SK-N-SH (cell line): ENCODE results near the gene CREB3L4.

Source experiments
- EP300 ChIP-seq, 2 experiments: IDR thresholded peaks; 2 replicates each; pipeline versions ENCODE4 v1.4.0 to v1.6.1; 2012; ENCODE audit warnings: borderline replicate concordance in 1 of 2, low read depth in 1 of 2, low read length in 1 of 2
- EZH2phosphoT487 ChIP-seq: fragments of 200-600 bp; sonication (generic); IDR thresholded peaks from 2 replicates; pipeline ENCODE4 v1.6.1; 2017; ENCODE audit warnings: low read depth, mixed run types, mild to moderate bottlenecking, antibody characterized with exemption, moderate library complexity, borderline replicate concordance
- MXI1 ChIP-seq: IDR thresholded peaks from 2 replicates; pipeline ENCODE4 v1.6.1; 2012; ENCODE audit warnings: mild to moderate bottlenecking, low read depth, low read length, improper control_type of control experiment
- NFIC ChIP-seq: IDR thresholded peaks from 2 replicates; pipeline ENCODE4 v1.4.0; 2012; ENCODE audit warnings: borderline replicate concordance
- POLR2AphosphoS5 ChIP-seq: IDR thresholded peaks from 2 replicates; pipeline ENCODE4 v1.6.1; 2012; ENCODE audit warnings: low read depth, low read length
- RAD21 ChIP-seq: IDR thresholded peaks from 2 replicates; pipeline ENCODE4 v1.6.1; 2012; ENCODE audit warnings: mild to moderate bottlenecking, low read length
- SIN3A ChIP-seq: IDR thresholded peaks from 2 replicates; pipeline ENCODE4 v1.6.1; 2012; ENCODE audit warnings: low read depth, mild to moderate bottlenecking, low read length, moderate library complexity, borderline replicate concordance
- TAF1 ChIP-seq: IDR thresholded peaks from 2 replicates; pipeline ENCODE4 v1.6.1; 2012; ENCODE audit warnings: low read depth, mild to moderate bottlenecking, low read length, moderate library complexity, borderline replicate concordance
- TCF12 ChIP-seq: IDR thresholded peaks from 2 replicates; pipeline ENCODE4 v1.4.0; 2012
- YY1 ChIP-seq: IDR thresholded peaks from 2 replicates; pipeline ENCODE4 v1.4.0; 2012; ENCODE audit warnings: low read depth, mild to moderate bottlenecking
- TF ChIP-seq, protein P1 (sequence below): fragments of 200-600 bp; sonication (generic); IDR thresholded peaks from 2 replicates; pipeline ENCODE4 v1.6.1; 2017; ENCODE audit warnings: antibody characterized with exemption, mild to moderate bottlenecking, moderate library complexity
- TF ChIP-seq, protein P2 (sequence below): IDR thresholded peaks from 2 replicates; pipeline ENCODE4 v1.6.1; 2012; ENCODE audit warnings: mild to moderate bottlenecking, low read depth, low read length, moderate library complexity
- TF ChIP-seq, protein P3 (sequence below): fragments of 150-350 bp; IDR thresholded peaks from 2 replicates; pipeline ENCODE4 v1.6.1; 2017; ENCODE audit warnings: antibody characterized with exemption, low read length, low read depth, borderline replicate concordance
- TF ChIP-seq, protein P4 (sequence below): IDR thresholded peaks from 2 replicates; pipeline ENCODE4 v1.4.0; 2012; ENCODE audit warnings: low read depth, borderline replicate concordance

DNA sequence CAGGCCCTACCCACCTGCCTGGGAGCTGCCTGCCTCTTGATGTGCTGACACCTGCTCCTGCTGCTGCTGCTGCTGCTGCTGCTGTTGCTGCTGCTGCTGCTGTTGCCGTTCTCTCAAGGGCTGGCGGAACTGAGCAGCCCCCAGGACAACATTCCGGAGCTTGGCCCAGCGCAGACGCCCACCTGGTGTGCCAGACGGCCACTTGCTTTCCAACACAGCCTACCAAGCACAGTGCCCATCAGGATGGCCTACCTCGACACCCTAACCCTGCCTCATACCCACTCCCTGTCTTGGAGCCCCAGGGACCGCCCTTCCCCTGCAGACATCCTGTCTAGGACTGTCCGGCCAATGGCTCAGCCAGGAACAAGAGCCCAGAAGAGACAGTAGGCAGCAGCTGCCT, 33.0 kb upstream of the CREB3L4 start:
- TF ChIP-seq, protein P1, sequence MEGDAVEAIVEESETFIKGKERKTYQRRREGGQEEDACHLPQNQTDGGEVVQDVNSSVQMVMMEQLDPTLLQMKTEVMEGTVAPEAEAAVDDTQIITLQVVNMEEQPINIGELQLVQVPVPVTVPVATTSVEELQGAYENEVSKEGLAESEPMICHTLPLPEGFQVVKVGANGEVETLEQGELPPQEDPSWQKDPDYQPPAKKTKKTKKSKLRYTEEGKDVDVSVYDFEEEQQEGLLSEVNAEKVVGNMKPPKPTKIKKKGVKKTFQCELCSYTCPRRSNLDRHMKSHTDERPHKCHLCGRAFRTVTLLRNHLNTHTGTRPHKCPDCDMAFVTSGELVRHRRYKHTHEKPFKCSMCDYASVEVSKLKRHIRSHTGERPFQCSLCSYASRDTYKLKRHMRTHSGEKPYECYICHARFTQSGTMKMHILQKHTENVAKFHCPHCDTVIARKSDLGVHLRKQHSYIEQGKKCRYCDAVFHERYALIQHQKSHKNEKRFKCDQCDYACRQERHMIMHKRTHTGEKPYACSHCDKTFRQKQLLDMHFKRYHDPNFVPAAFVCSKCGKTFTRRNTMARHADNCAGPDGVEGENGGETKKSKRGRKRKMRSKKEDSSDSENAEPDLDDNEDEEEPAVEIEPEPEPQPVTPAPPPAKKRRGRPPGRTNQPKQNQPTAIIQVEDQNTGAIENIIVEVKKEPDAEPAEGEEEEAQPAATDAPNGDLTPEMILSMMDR: no peak
- TF ChIP-seq EP300 (IDR thresholded peaks at IDR 0.05; ENCODE audit: borderline replicate concordance in 1 of 2, low read depth in 1 of 2, low read length in 1 of 2) (no peak), SIN3A (no peak), MXI1 (no peak), NFIC (no peak), RAD21 (no peak), TCF12 (no peak), TAF1 (no peak), YY1 (no peak), EZH2phosphoT487 (no peak), POLR2AphosphoS5 (no peak)
- TF ChIP-seq, protein P2, sequence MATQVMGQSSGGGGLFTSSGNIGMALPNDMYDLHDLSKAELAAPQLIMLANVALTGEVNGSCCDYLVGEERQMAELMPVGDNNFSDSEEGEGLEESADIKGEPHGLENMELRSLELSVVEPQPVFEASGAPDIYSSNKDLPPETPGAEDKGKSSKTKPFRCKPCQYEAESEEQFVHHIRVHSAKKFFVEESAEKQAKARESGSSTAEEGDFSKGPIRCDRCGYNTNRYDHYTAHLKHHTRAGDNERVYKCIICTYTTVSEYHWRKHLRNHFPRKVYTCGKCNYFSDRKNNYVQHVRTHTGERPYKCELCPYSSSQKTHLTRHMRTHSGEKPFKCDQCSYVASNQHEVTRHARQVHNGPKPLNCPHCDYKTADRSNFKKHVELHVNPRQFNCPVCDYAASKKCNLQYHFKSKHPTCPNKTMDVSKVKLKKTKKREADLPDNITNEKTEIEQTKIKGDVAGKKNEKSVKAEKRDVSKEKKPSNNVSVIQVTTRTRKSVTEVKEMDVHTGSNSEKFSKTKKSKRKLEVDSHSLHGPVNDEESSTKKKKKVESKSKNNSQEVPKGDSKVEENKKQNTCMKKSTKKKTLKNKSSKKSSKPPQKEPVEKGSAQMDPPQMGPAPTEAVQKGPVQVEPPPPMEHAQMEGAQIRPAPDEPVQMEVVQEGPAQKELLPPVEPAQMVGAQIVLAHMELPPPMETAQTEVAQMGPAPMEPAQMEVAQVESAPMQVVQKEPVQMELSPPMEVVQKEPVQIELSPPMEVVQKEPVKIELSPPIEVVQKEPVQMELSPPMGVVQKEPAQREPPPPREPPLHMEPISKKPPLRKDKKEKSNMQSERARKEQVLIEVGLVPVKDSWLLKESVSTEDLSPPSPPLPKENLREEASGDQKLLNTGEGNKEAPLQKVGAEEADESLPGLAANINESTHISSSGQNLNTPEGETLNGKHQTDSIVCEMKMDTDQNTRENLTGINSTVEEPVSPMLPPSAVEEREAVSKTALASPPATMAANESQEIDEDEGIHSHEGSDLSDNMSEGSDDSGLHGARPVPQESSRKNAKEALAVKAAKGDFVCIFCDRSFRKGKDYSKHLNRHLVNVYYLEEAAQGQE: no peak
- TF ChIP-seq, protein P3, sequence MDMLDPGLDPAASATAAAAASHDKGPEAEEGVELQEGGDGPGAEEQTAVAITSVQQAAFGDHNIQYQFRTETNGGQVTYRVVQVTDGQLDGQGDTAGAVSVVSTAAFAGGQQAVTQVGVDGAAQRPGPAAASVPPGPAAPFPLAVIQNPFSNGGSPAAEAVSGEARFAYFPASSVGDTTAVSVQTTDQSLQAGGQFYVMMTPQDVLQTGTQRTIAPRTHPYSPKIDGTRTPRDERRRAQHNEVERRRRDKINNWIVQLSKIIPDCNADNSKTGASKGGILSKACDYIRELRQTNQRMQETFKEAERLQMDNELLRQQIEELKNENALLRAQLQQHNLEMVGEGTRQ: no peak
- TF ChIP-seq, protein P4, sequence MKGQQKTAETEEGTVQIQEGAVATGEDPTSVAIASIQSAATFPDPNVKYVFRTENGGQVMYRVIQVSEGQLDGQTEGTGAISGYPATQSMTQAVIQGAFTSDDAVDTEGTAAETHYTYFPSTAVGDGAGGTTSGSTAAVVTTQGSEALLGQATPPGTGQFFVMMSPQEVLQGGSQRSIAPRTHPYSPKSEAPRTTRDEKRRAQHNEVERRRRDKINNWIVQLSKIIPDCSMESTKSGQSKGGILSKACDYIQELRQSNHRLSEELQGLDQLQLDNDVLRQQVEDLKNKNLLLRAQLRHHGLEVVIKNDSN: no peak
